ENCODE measurements around the gene ARHGAP8. TPM values are rescaled to one million over a fixed set of nuclear protein-coding genes. Genes with fewer than 3 reads are reported as not detected.
"Not testable (repeated sequence)": the region's sequence is repeated elsewhere in the genome, so short reads cannot be mapped to it uniquely, and the experiment has no call there.

ARHGAP8 gene
- total RNA-seq, 1 donor from 2014 or later, result not detected

- no peak for DNase-seq
Measured at GRCh38 chr22:44837481-44837880, 85.1 kb downstream of the ARHGAP8 start.

GRCh38 chr22:44838316-44839016, 86.1 kb downstream of the ARHGAP8 start:
- no peak for DNase-seq

- DNase-seq, result no peak
Measured at GRCh38 chr22:44839061-44839460, 86.7 kb downstream of the ARHGAP8 start.

GRCh38 chr22:44839721-44840120, 87.3 kb downstream of the ARHGAP8 start:
- no peak for DNase-seq

- no peak for DNase-seq
Measured at GRCh38 chr22:44840611-44841322, 88.4 kb downstream of the ARHGAP8 start.

GRCh38 chr22:44842417-44842816, 90.0 kb downstream of the ARHGAP8 start:
- DNase-seq, result no peak

GRCh38 chr22:44845191-44845590, 92.8 kb downstream of the ARHGAP8 start:
- no peak for DNase-seq

GRCh38 chr22:44845796-44846720, 93.7 kb downstream of the ARHGAP8 start:
- no peak for DNase-seq

- no peak for DNase-seq
Measured at GRCh38 chr22:44846726-44847275, 94.4 kb downstream of the ARHGAP8 start.

GRCh38 chr22:44847380-44847779, 95.0 kb downstream of the ARHGAP8 start:
- no peak for DNase-seq

GRCh38 chr22:44847892-44848291, 95.5 kb downstream of the ARHGAP8 start:
- DNase-seq, result no peak

- no peak for DNase-seq
Measured at GRCh38 chr22:44848296-44848741, 95.9 kb downstream of the ARHGAP8 start.

GRCh38 chr22:44848791-44849420, 96.5 kb downstream of the ARHGAP8 start:
- DNase-seq, result no peak

- DNase-seq, result no peak
Measured at GRCh38 chr22:44850946-44851345, 98.6 kb downstream of the ARHGAP8 start.

- DNase-seq, result not testable (repeated sequence)
Measured at GRCh38 chr22:44854641-44855040, 102.3 kb downstream of the ARHGAP8 start.

- no peak for DNase-seq
Measured at GRCh38 chr22:44855855-44856254, 103.5 kb downstream of the ARHGAP8 start.

GRCh38 chr22:44858819-44859218, 106.4 kb downstream of the ARHGAP8 start:
- not testable (repeated sequence) for DNase-seq

GRCh38 chr22:44859641-44860040, 107.3 kb downstream of the ARHGAP8 start:
- DNase-seq, result no peak

GRCh38 chr22:44860311-44860710, 107.9 kb downstream of the ARHGAP8 start:
- DNase-seq, result no peak

- no peak for DNase-seq
Measured at GRCh38 chr22:44861245-44861644, 108.9 kb downstream of the ARHGAP8 start.

GRCh38 chr22:44862281-44862680, 109.9 kb downstream of the ARHGAP8 start:
- DNase-seq, result no peak

All from dermis blood vessel endothelial cell (primary cell).